Stomach (tissue), 9 donors: ENCODE measurements around the gene FXYD3. TPM values are rescaled to one million over a fixed set of nuclear protein-coding genes. Genes with fewer than 3 reads are reported as not detected.

Experiments used
- DNase-seq, 2 donors: peaks; one replicate each; pipeline versions ENCODE4 v3.0.0 to v3.0.0-alpha.2; 2013 to 2019
- H3K27ac ChIP-seq, 5 donors: fragments of 200-600 bp in 4 of 5; sonication (generic) in 4 of 5; one replicate each; pipeline ENCODE4 v1.5.1; 2013 to 2019; ENCODE audit warnings: mild to moderate bottlenecking in 1 of 5, moderate library complexity in 1 of 5
- H3K27me3 ChIP-seq, 3 donors: fragments of 200-600 bp; sonication (generic); one replicate each; pipeline ENCODE4 v1.5.1; 2017 to 2019; ENCODE audit warnings: mixed run types in 1 of 3
- H3K36me3 ChIP-seq, 4 donors: fragments of 200-600 bp; sonication (generic); 1 replicate in 3 of 4; 2 replicates in 1 of 4; pipeline ENCODE4 v1.5.1; 2016 to 2019
- H3K4me1 ChIP-seq, 4 donors: fragments of 200-600 bp; sonication (generic); one replicate each; pipeline ENCODE4 v1.5.1; 2016 to 2019
- H3K4me3 ChIP-seq, 4 donors: fragments of 200-600 bp; sonication (generic) in 3 of 4; one replicate each; pipeline ENCODE4 v1.5.1; 2016 to 2019; ENCODE audit warnings: mild to moderate bottlenecking in 1 of 4
- H3K9me3 ChIP-seq, 4 donors: fragments of 200-600 bp; sonication (generic); one replicate each; pipeline ENCODE4 v1.5.1; 2016 to 2019
- CTCF ChIP-seq, 7 experiments: fragments of 450-650 bp in 4 of 7; fragments of 200-600 bp in 3 of 7; sonication (generic) in 3 of 7; IDR thresholded peaks; one replicate each; pipeline ENCODE4 v1.5.1; 2016 to 2019; ENCODE audit warnings: antibody characterized with exemption in 7 of 7, control low read depth in 2 of 7, mild to moderate bottlenecking in 1 of 7
- EP300 ChIP-seq: sonication (generic); formaldehyde crosslinking; IDR thresholded peaks from one replicate; pipeline ENCODE4 v1.6.1; 2017; ENCODE audit warnings: antibody characterized with exemption
- POLR2A ChIP-seq, 4 donors: fragments of 450-650 bp; IDR thresholded peaks; one replicate each; pipeline ENCODE4 v1.6.1; 2016; ENCODE audit warnings: antibody characterized with exemption in 4 of 4, control low read depth in 2 of 4, mild to moderate bottlenecking in 1 of 4, moderate library complexity in 1 of 4
- POLR2AphosphoS5 ChIP-seq, 3 donors: sonication (generic); formaldehyde crosslinking; IDR thresholded peaks; one replicate each; pipeline ENCODE4 v1.6.1; 2016; ENCODE audit warnings: antibody characterized with exemption in 3 of 3
- WGBS, 5 donors: extraction: QIAGEN DNeasy Blood & Tissue Kit in 3 of 5; methylation state at CpG; one replicate each; pipeline versions ENCODE4 v1.1.5 to v1.1.7; 2013 to 2018; 5-methylcytosine and 5-hydroxymethylcytosine counted together
- intact Hi-C: fragments of 100-400 bp; cut with DNase I; formaldehyde crosslinking; loops from one replicate; pipeline ENCODE4 v1.15.1; 2023; ENCODE audit warnings: low total_unique reads
- polyA plus RNA-seq, 3 donors: library from polyadenylated mRNA; stranded (reverse); fragments of 200-250 nt; gene quantifications; one replicate each; pipeline ENCODE4 v1.2.3, GENCODE V29; 2013
- total RNA-seq, 5 donors: library from RNA; depleted of rRNA; stranded (reverse); fragments of >200 nt; gene quantifications; one replicate each; pipeline versions ENCODE4 v1.1.0 to v1.2.3, GENCODE V29; 2014 to 2016
- donor health status: healthy with polysubstance abuse.
- donor health status: Bipolar disorder and iron deficiency.
- donor health status: healthy.

FXYD3 gene
- total and polyA plus RNA-seq, 8 donors, result 84.8 to 800 (median 441) TPM

- H3K27me3 ChIP-seq, result peaks cover 0 to 52% (median 16%) of the 10 kb centered on the region in 3 donors
- H3K27ac ChIP-seq, result no peak overlapping the region
- no peaks in the 10 kb centered on the region for H3K36me3 ChIP-seq
- WGBS, 5 donors, result 10 to 32% (median 16%) methylated on average over 10 to 15 of the region's 15 CpGs
- no peaks in the 10 kb centered on the region for H3K9me3 ChIP-seq
- no peak overlapping the region for H3K4me3 ChIP-seq
- intact Hi-C loops, result loop anchor here (10.0 kb wide), 1 partner anchor 120 kb away; the partner anchor contains the start of gene USF2
- no peak for TF ChIP-seq CTCF (IDR thresholded peaks at IDR 0.05)
- TF ChIP-seq POLR2AphosphoS5 (IDR thresholded peaks at IDR 0.05), result peak in 1 of 3 donors; percentile 39
- DNase-seq, result peak; percentile 76 to 92
- peaks cover 24 to 49% (median 39%) of the 10 kb centered on the region in 4 donors for H3K4me1 ChIP-seq
Observed at GRCh38 chr19:35144600-35145436, 29.2 kb downstream of the FXYD3 start.

GRCh38 chr19:35146746-35147459, 31.3 kb downstream of the FXYD3 start:
- peaks cover 0 to 48% (median 16%) of the 10 kb centered on the region in 3 donors for H3K27me3 ChIP-seq
- H3K9me3 ChIP-seq, result no peaks in the 10 kb centered on the region
- intact Hi-C loops, result loop anchor here (10.0 kb wide), 1 partner anchor 118 kb away; the partner anchor contains the start of gene USF2
- no peak overlapping the region for H3K4me3 ChIP-seq
- no peak for TF ChIP-seq POLR2A (IDR thresholded peaks at IDR 0.05)
- TF ChIP-seq CTCF (IDR thresholded peaks at IDR 0.05), result no peak
- no peak for TF ChIP-seq EP300
- no peak for TF ChIP-seq POLR2AphosphoS5 (IDR thresholded peaks at IDR 0.05)
- H3K4me1 ChIP-seq, result peaks cover 14 to 29% (median 20%) of the 10 kb centered on the region in 4 donors
- 73 to 91% (median 83%) methylated on average over 6 to 7 of the region's 7 CpGs for WGBS, 5 donors
- no peak overlapping the region for H3K27ac ChIP-seq
- DNase-seq, result no peak
- H3K36me3 ChIP-seq, result no peaks in the 10 kb centered on the region

- TF ChIP-seq POLR2A (IDR thresholded peaks at IDR 0.05) (no peak), EP300 (no peak), CTCF (IDR thresholded peaks at IDR 0.05) (no peak), POLR2AphosphoS5 (IDR thresholded peaks at IDR 0.05) (no peak)
- intact Hi-C loops, result loop anchor here (10.0 kb wide), 1 partner anchor 115 kb away; the partner anchor contains the start of gene USF2
- Histone ChIP-seq H3K36me3 (no peaks in the 10 kb centered on the region), H3K27ac (no peak overlapping the region), H3K4me1 (peaks cover 10 to 23% (median 14%) of the 10 kb centered on the region in 4 donors), H3K27me3 (peaks cover 0 to 42% (median 9%) of the 10 kb centered on the region in 3 donors), H3K4me3 (no peak overlapping the region), H3K9me3 (no peaks in the 10 kb centered on the region)
- no peak for DNase-seq
- whole genome bisulfite sequencing, 5 donors, result 81 to 88% (median 86%) methylated on average over 3 of the region's 3 CpGs
Observed at GRCh38 chr19:35149463-35149862, 33.8 kb downstream of the FXYD3 start.

- TF ChIP-seq EP300, result no peak
- WGBS, 5 donors, result 67 to 81% (median 76%) methylated on average over 2 of the region's 2 CpGs
- Histone ChIP-seq H3K4me1 (peaks cover 16 to 25% (median 21%) of the 10 kb centered on the region in 4 donors), H3K27me3 (peaks cover 0 to 43% (median 9%) of the 10 kb centered on the region in 3 donors), H3K27ac (no peak overlapping the region), H3K9me3 (no peaks in the 10 kb centered on the region), H3K4me3 (no peak overlapping the region), H3K36me3 (no peaks in the 10 kb centered on the region)
- DNase-seq, result no peak
- intact Hi-C loops, result no loop called here
Observed at GRCh38 chr19:35150445-35150844, 34.8 kb downstream of the FXYD3 start.
